Stimulated activated CD8-positive, alpha-beta memory T cell treated with anti-CD3 and anti-CD28 coated beads, Interleukin-4, amount 100 ng/mL, for 24 hours (primary cell): ENCODE results near the gene NDFIP1.
"Not testable (repeated sequence)": the region's sequence is repeated elsewhere in the genome, so short reads cannot be mapped to it uniquely, and the experiment has no call there.

Source experiments
- DNase-seq: peaks from one replicate; pipeline ENCODE4 v3.0.0-alpha.2; 2020; ENCODE audit warnings: low read depth

Gene NDFIP1, protein sequence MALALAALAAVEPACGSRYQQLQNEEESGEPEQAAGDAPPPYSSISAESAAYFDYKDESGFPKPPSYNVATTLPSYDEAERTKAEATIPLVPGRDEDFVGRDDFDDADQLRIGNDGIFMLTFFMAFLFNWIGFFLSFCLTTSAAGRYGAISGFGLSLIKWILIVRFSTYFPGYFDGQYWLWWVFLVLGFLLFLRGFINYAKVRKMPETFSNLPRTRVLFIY

GRCh38 chr5:142108432-142109330, at the start of gene NDFIP1:
TSS of gene NDFIP1 (plus strand) at chr5:142108779. CDS start at chr5:142108975, 196 bp downstream.
- DNase-seq: peak; percentile 78

- no peak for DNase-seq
Observed at GRCh38 chr5:142059304-142059940, 49.2 kb upstream of the NDFIP1 start.

GRCh38 chr5:142063376-142063775, 45.2 kb upstream of the NDFIP1 start:
- no peak for DNase-seq

DNA sequence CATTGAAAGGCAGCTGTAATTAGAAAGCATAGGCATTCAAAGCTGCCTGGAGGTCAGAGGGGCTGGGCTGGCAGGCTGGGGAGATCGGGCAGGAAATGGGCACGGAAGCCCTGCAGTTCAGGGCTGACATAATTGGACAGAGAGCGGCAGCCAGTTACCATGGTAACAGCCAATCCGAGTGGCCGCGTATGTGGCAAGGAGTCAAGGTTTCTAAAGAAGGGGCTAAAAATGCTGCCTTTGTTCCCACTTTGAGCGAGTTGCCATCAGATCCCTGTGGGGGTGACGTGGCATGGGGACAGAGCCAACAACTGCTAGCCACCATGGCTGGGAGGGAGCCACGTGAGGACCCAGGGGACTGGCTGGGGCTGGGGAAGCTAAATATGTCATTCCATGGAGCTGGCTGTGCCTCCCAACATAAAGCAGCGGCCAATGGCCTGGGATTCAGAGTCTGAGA, 44.7 kb upstream of the NDFIP1 start:
- DNase-seq: peak; percentile 15

GRCh38 chr5:142065273-142065672, 43.3 kb upstream of the NDFIP1 start:
- DNase-seq: no peak

DNA sequence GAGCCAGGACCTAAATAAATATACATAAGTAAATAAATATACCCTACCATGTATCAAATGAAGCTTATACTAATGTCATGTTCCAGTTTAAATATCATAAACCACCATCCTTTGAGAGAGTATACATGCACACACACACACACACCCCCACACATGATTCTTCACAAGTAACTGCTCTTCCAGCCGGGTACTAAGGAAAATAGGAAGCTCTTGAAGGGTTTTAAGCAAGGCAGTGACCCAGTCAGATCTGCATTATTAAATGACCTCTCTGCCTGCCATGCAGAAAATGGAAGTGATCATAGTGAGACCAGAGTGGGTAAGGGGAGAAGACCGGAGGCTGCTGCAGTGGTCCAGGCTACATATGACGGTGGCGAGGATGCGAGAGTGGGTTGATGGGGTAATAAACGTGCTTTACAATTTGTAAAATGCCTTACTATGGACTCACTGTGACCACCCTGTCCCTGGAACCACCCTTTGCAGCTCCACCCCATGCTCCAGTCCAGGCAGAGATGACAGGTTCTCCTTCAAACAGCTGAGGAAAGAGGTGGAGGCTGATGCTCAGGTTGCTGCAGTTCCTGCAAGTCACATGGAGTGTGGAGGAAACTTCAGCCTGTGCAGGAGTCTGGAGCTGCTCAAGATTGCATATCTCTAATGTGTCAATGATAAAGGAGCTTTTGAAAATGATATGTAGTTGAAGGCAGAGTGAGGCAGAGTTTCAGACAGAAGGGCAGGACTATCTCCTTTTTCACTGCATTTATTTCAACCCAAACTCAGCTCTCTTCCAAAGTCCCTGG, 38.8 kb upstream of the NDFIP1 start:
- DNase-seq: no peak

GRCh38 chr5:142070734-142071133, 37.8 kb upstream of the NDFIP1 start:
- no peak for DNase-seq

DNA sequence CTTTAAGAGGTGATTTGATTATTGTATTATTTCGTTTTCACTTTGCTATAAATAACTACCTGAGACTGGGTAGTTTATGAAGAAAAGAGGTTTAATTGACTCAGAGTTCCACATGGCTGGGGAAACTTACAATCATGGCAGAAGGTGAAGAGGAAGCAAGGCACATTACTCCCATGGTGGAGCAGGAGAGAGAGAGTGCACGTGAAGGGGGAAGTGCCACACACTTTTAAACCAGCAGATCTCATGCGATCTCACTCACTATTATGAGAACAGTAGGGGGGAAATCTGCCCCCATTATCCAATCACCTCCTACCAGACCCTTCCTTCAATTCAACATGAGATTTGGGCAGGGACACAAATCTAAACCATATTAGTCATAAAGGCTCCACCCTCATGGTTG, 36.1 kb upstream of the NDFIP1 start:
- DNase-seq: no peak

GRCh38 chr5:142073362-142073988, 35.1 kb upstream of the NDFIP1 start:
- DNase-seq: no peak

GRCh38 chr5:142074006-142074405, 34.6 kb upstream of the NDFIP1 start:
- no peak for DNase-seq

DNA sequence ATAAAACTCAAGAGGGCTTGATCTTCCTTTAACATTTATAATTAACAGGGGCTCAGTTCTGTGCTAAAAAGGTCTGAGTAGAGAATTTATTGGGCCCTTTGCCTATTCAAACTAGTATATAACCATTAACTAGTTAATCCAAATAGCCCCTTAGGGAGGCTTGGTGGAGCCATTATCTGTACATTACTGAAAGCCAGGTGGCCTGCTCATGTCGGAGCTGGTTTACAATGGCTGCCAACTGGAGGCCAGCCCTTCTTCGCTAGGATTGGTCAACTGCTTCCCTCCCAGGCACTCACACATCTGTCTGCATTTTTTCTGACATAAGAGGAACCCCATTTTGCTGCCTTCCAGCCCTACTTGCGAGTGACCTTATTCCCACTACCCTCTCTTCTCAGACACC, 30.4 kb upstream of the NDFIP1 start:
- DNase-seq: no peak

DNA sequence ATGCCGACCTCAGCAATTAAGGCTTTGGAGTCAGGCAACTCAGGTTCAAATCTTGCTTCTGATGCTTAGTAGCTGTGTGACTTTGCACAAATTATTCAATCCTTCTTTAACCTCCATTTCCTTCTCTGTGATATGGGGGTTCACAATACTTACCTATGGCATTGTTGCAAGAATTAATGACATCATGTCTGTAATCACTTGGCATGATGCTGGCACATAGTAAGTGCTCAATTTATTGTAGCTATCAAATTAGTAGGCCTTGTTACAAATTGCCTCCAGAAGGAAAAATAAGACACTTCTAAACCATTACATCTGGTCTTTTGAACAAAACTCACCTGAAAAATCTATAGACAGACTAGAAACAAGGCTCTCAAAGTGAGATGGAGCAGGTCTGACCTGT, 29.9 kb upstream of the NDFIP1 start:
- DNase-seq: no peak

- no peak for DNase-seq
Observed at GRCh38 chr5:142079306-142079721, 29.3 kb upstream of the NDFIP1 start.

- no peak for DNase-seq
Observed at GRCh38 chr5:142080248-142080647, 28.3 kb upstream of the NDFIP1 start.

DNA sequence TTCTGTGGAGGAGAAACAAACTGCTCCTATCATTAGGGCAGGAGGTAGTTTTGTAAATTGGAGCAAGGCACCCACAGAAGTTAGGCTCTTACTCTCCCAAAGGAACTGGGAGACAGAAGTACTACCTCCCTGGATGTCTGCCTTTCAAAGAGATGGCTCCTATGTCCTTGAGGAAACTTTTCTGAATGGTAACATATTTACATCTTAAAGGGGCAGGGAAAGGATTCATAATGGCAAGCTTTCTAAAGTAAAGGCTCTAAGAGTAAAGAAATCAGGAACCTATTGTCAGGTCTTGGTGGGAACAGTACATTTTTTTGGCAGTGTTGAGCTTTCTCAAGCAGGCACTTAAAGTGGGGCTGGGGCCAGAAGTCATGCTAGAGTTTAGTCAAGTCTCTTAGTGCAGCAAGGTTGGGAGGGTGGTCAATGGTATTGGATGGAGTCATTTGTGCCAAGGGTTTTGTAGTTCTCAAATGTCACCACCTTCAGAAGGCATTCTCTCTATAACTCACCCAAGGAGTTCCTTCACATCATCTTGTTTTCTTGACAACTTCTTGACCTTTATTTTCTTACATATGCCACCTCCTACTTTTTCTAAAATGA, 26.3 kb upstream of the NDFIP1 start:
- DNase-seq: no peak

DNA sequence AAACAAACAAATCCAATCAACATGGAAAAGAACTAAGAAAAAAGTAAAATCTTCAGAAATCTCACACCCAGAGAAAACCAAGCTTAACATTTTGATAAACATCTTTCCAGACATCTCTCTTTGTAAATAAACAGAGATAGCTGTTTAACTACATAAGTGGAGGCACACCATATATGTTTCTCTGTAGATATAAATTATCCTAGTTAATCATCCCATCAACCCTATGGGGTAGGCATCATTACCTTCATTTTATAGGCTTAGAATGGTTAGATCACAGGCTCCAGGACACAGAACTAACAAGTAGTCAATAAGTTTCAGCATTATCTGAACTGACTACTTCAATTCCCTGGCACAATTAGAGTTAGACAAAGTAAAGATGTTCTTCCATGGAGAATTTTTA, 22.4 kb upstream of the NDFIP1 start:
- no peak for DNase-seq

DNA sequence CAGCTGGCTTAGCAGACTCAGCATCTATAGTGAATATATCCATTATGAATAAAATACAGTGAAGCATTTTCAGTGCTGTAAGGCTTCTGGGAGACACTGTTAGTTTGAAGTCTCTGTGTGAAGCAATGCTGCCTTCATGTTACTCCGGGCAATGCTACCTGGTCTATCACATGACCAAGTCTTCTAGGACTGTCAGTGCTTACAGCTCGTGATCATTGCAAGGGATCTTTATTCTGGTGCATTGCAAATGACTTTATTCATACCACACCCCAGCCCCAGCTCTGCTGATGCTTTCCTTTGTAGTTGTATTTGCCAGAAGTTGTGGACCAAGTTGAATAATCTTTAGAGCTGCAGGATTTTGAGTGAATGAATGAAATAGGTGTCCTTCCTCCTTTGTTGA, 21.9 kb upstream of the NDFIP1 start:
- no peak for DNase-seq

- no peak for DNase-seq
Observed at GRCh38 chr5:142087920-142088679, 20.5 kb upstream of the NDFIP1 start.

DNA sequence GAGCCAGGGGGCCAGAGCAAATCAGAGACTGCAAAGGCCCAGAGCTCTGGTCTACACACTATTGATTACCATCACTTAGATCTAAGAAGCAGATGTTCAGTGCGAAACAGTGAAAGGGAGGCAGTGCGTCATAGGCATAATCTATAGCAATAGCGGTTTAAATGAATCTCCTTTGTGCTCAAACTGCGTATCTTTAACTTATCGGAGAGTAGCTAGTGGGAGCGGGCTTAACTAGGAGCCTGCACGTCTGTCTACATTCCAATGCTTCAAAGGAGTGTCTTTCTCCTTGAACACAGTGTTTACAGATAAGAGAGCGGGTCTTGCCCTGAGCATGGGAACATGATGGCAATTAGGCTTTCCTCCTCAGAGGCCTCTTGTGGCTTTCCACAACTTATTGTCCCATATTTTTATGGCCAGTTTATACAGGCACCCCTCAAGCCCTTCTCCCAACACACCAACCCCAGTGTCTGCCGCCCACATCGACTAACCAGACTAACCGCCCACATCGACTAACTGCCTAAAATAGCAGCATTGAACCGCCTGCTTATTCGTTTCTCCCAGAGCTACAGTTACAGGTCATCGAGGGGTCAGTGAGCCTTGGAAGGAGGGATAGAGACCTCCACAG, 19.6 kb upstream of the NDFIP1 start:
- not testable (repeated sequence) for DNase-seq

DNA sequence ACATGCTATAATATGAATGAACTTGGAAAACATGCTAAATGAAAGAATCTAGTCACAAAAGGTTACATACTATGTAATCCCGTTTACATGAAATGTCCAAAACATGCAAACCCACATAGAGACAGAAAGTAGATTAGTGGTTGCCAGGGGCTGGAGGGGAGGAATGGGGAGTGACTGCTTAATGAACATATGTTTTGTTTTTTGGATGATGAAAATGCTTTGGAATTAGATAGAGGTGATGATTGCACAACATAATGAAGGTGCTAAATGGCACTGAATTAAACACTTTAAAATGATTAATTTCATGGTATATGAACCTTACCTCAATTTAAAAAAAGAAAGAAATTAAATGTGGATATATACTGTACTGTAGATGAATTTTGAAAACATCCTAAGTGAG, 17.6 kb upstream of the NDFIP1 start:
- no peak for DNase-seq
